Pancreas (tissue), 10 donors: ENCODE data around the gene KLF11. TPM values are rescaled to one million over a fixed set of nuclear protein-coding genes. Genes with fewer than 3 reads are reported as not detected.

Experiments used
- ATAC-seq, 4 donors: fragments of 200-7000 bp; cut with Tn5 transposase; one replicate each; pipeline versions ENCODE4 v1.8.0 to v1.9.1; 2020; ENCODE audit warnings: mild to moderate bottlenecking in 4 of 4, moderate library complexity in 4 of 4
- DNase-seq, 6 donors: peaks; one replicate each; pipeline ENCODE4 v3.0.0-alpha.2; 2020
- FAIRE-seq: peaks from 2 replicates; lab custom pipeline; 2012; peaks lifted over from hg19 to GRCh38; lab: Jason Lieb, UNC
- H3K27ac ChIP-seq, 4 donors: fragments of 200-600 bp; sonication (generic); 1 replicate in 3 of 4; 2 replicates in 1 of 4; pipeline versions ENCODE4 v1.5.0 to v1.8.0; 2020
- H3K27me3 ChIP-seq, 4 donors: fragments of 200-600 bp; one replicate each; pipeline ENCODE4 v1.8.0; 2021
- H3K36me3 ChIP-seq, 3 donors: fragments of 200-600 bp; sonication (generic) in 1 of 3; one replicate each; pipeline versions ENCODE4 v1.5.0 to v1.8.0; 2020 to 2021
- H3K4me1 ChIP-seq, 3 donors: fragments of 200-600 bp; one replicate each; pipeline ENCODE4 v1.8.0; 2021
- H3K4me3 ChIP-seq, 4 donors: fragments of 200-600 bp; sonication (generic) in 2 of 4; one replicate each; pipeline versions ENCODE4 v1.5.0 to v1.8.0; 2020 to 2021
- H3K9me3 ChIP-seq, 4 donors: fragments of 200-600 bp; one replicate each; pipeline ENCODE4 v1.8.0; 2021
- CTCF ChIP-seq, 4 donors: fragments of 200-600 bp; sonication (generic) in 3 of 4; IDR thresholded peaks; one replicate each; pipeline versions ENCODE4 v1.5.0 to v1.8.0; 2021; ENCODE audit warnings: antibody characterized with exemption in 4 of 4
- WGBS, 2 donors: extraction: QIAGEN DNeasy Blood & Tissue Kit; methylation state at CpG; one replicate each; pipeline ENCODE4 v1.1.7; 2013; 5-methylcytosine and 5-hydroxymethylcytosine counted together
- intact Hi-C, 3 donors: fragments of 100-400 bp; cut with DNase I; formaldehyde crosslinking; loops; one replicate each; pipeline versions ENCODE4 v1.11.1 to v1.14.2; 2022
- polyA plus RNA-seq, 2 donors: library from polyadenylated mRNA; stranded (reverse); fragments of 200-250 nt; gene quantifications; one replicate each; pipeline ENCODE4 v1.2.3, GENCODE V29; 2013
- total RNA-seq, 6 donors: library from RNA; stranded (reverse); fragmentation: NEBNext Ultra II Directional in 4 of 6; extraction: Animal tissue kit (Norgen Biotek cat#: 25700) in 4 of 6; gene quantifications; one replicate each; pipeline versions ENCODE4 v1.2.1 to v1.2.4, GENCODE V29; 2021 to 2023
- donor health status: healthy with polysubstance abuse.
- donor health status: DM: no; HTN: no; CAD: no; lungs with moderate emphysema.
- donor health status: DM: no; HTN: no; CAD: no.
- donor health status: control.
- donor health status: control.
- donor health status: Bipolar disorder and iron deficiency.
- donor health status: DM: yes; HTN: yes; CAD: no.
- donor health status: DM: no; HTN: no; CAD: no.
- donor health status: DM: no; HTN: no; CAD: no.
- donor health status: DM: yes; HTN: yes; CAD: no.

Gene KLF11
- total and polyA plus RNA-seq, 8 donors = 6.4 to 41.2 (median 21.3) TPM

DNA sequence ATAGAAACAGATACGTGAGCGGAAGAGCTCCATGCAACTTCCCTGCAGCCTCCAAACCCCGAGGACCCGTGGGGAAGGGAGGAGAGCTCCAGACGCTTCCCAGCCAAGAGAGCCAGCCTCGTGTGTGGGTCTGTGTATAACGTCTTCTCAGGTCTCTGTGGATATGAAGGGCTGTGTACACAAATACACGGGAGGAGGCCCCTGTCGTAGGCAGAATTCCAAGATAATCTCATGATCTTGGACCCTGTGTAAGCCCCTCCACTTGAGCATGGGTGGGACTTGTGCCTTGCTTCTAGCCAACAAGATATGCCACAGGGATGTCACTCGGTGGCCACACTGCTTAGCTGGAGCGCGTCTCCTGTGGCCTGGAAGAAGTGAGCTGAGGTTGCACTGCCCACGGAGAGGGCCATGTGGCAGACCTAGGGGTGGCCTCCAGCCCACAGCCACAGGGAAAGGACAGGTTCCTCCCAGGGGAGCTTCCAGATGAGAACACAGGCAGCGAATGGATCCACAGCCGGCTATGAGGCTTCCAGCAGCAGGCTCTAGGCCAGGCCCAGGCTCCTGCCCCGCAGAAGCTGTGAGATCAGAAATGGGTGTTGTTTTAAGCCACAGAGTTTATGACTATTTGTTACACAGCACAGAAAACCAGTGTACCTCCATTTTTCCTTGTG lies 15.6 kb upstream of the KLF11 start:
- H3K4me3 ChIP-seq = no peak overlapping the region
- intact Hi-C loops = no loop called here
- no peaks in the 10 kb centered on the region for H3K4me1 ChIP-seq
- H3K27ac ChIP-seq = no peak overlapping the region
- 89% methylated on average over 16 of the region's 16 CpGs for WGBS, 2 donors
- ATAC-seq (no peak), DNase-seq (no peak), FAIRE-seq (no peak)
- H3K36me3 ChIP-seq = no peaks in the 10 kb centered on the region
- no peaks in the 10 kb centered on the region for H3K9me3 ChIP-seq
- TF ChIP-seq CTCF (IDR thresholded peaks at IDR 0.05) = no peak
- H3K27me3 ChIP-seq = no peaks in the 10 kb centered on the region

- Histone ChIP-seq H3K27me3 (no peaks in the 10 kb centered on the region), H3K4me1 (no peaks in the 10 kb centered on the region), H3K9me3 (no peaks in the 10 kb centered on the region), H3K27ac (no peak overlapping the region), H3K36me3 (no peaks in the 10 kb centered on the region), H3K4me3 (no peak overlapping the region)
- ATAC-seq (no peak), FAIRE-seq (no peak), DNase-seq (peak in 1 of 6 donors; percentile 28)
- intact Hi-C loops = no loop called here
- TF ChIP-seq CTCF (IDR thresholded peaks at IDR 0.05) = no peak
- 90 to 94% methylated on average over 16 of the region's 16 CpGs for WGBS, 2 donors
Observed at GRCh38 chr2:10028407-10028987, 14.9 kb upstream of the KLF11 start.

- H3K9me3 ChIP-seq = no peaks in the 10 kb centered on the region
- TF ChIP-seq CTCF (IDR thresholded peaks at IDR 0.05) = no peak
- intact Hi-C loops = no loop called here
- WGBS, 2 donors = 73 to 84% methylated on average over 24 to 26 of the region's 26 CpGs
- H3K27me3 ChIP-seq = no peaks in the 10 kb centered on the region
- FAIRE-seq (no peak), ATAC-seq (peak in 3 of 4 donors; percentile 46 to 75 (median 51)), DNase-seq (peak in 1 of 6 donors; percentile 63)
- H3K4me3 ChIP-seq = no peak overlapping the region
- H3K27ac ChIP-seq = no peak overlapping the region
- H3K4me1 ChIP-seq = no peaks in the 10 kb centered on the region
- no peaks in the 10 kb centered on the region for H3K36me3 ChIP-seq
Observed at GRCh38 chr2:10028988-10029874, 14.1 kb upstream of the KLF11 start.

DNA sequence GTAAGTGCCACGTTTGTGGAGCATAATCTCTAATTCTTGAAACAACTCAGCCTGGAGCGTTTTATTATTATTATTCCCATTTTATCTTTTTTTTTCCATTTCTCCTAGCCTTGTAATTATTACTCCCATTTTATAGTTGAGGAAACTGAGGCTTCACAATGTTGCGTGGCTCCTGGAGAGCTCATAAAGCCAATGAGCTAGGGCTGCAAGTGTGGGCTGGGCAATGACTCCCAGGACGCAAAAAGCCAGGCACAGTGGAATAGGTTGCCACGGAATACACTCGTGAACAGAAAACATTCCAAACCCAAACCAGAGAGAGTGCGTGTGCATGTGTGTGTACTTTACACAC lies 13.5 kb upstream of the KLF11 start:
- H3K4me1 ChIP-seq = no peaks in the 10 kb centered on the region
- FAIRE-seq = no peak
- 77 to 85% methylated on average over 7 of the region's 7 CpGs for WGBS, 2 donors
- no peak for TF ChIP-seq CTCF (IDR thresholded peaks at IDR 0.05)
- DNase-seq = peak in 1 of 6 donors; percentile 3
- H3K27ac ChIP-seq = no peak overlapping the region
- no peaks in the 10 kb centered on the region for H3K36me3 ChIP-seq
- H3K4me3 ChIP-seq = no peak overlapping the region
- no peaks in the 10 kb centered on the region for H3K27me3 ChIP-seq
- no peak for ATAC-seq
- no peaks in the 10 kb centered on the region for H3K9me3 ChIP-seq
- intact Hi-C loops = no loop called here
